ENCODE data around the gene CAST.

The CAST gene

GRCh38 chr5:96675882-96676281, 13.7 kb downstream of the CAST start:
- no peak for TF ChIP-seq TAF1 (IDR thresholded peaks at IDR 0.05; ENCODE audit: borderline replicate concordance, insufficient read depth, low read length)
- no peak for TF ChIP-seq POLR2AphosphoS5 (IDR thresholded peaks at IDR 0.05; ENCODE audit: low read depth, low read length)
- no peak for TF ChIP-seq FOXP2 (optimal IDR thresholded peaks at IDR 0.05; ENCODE audit: borderline replicate concordance, extremely low read depth, extremely low read length, insufficient read depth)
- no peak for TF ChIP-seq SIN3A (IDR thresholded peaks at IDR 0.05; ENCODE audit: borderline replicate concordance, insufficient read depth, low read length)
- TF ChIP-seq REST (IDR thresholded peaks at IDR 0.05; ENCODE audit: insufficient read depth in 1 of 2, low read depth in 2 of 2, low read length in 2 of 2), result no peak

- TF ChIP-seq TAF1 (IDR thresholded peaks at IDR 0.05; ENCODE audit: borderline replicate concordance, insufficient read depth, low read length) (no peak), POLR2AphosphoS5 (IDR thresholded peaks at IDR 0.05; ENCODE audit: low read depth, low read length) (no peak), SIN3A (IDR thresholded peaks at IDR 0.05; ENCODE audit: borderline replicate concordance, insufficient read depth, low read length) (no peak), FOXP2 (optimal IDR thresholded peaks at IDR 0.05; ENCODE audit: borderline replicate concordance, extremely low read depth, extremely low read length, insufficient read depth) (no peak), REST (IDR thresholded peaks at IDR 0.05; ENCODE audit: insufficient read depth in 1 of 2, low read depth in 2 of 2, low read length in 2 of 2) (no peak)
Observed at GRCh38 chr5:96677496-96677895, 15.3 kb downstream of the CAST start.

- no peak for TF ChIP-seq REST (IDR thresholded peaks at IDR 0.05; ENCODE audit: insufficient read depth in 1 of 2, low read depth in 2 of 2, low read length in 2 of 2)
- no peak for TF ChIP-seq FOXP2 (optimal IDR thresholded peaks at IDR 0.05; ENCODE audit: borderline replicate concordance, extremely low read depth, extremely low read length, insufficient read depth)
- no peak for TF ChIP-seq TAF1 (IDR thresholded peaks at IDR 0.05; ENCODE audit: borderline replicate concordance, insufficient read depth, low read length)
- TF ChIP-seq SIN3A (IDR thresholded peaks at IDR 0.05; ENCODE audit: borderline replicate concordance, insufficient read depth, low read length), result no peak
- no peak for TF ChIP-seq POLR2AphosphoS5 (IDR thresholded peaks at IDR 0.05; ENCODE audit: low read depth, low read length)
Observed at GRCh38 chr5:96679293-96679692, 17.1 kb downstream of the CAST start.

- TF ChIP-seq SIN3A (IDR thresholded peaks at IDR 0.05; ENCODE audit: borderline replicate concordance, insufficient read depth, low read length), result no peak
- TF ChIP-seq TAF1 (IDR thresholded peaks at IDR 0.05; ENCODE audit: borderline replicate concordance, insufficient read depth, low read length), result no peak
- TF ChIP-seq REST (IDR thresholded peaks at IDR 0.05; ENCODE audit: insufficient read depth in 1 of 2, low read depth in 2 of 2, low read length in 2 of 2), result no peak
- TF ChIP-seq FOXP2 (optimal IDR thresholded peaks at IDR 0.05; ENCODE audit: borderline replicate concordance, extremely low read depth, extremely low read length, insufficient read depth), result no peak
- no peak for TF ChIP-seq POLR2AphosphoS5 (IDR thresholded peaks at IDR 0.05; ENCODE audit: low read depth, low read length)
Observed at GRCh38 chr5:96680759-96681470, 18.7 kb downstream of the CAST start.

Measured in PFSK-1 (cell line).